ENCODE measurements around the gene AFMID.

DNA sequence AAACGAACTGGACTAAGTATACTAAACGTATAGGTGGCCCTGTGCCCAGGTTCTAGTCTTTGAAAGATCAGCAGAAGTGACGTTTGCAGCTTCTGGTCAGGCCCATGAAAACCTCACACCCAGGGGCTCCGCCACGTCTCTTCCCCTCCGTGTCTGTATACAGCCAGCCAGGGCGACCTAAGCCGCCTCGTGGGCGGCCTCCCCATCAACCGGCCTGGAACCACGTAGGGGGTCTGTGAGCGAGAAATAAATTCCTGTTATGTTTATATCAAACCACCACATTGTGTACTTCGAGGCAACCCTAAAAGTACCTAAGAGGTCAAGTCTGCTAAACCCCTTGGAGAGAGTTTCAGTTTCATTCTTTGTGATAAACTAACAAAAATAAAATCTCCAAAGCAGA, 7.1 kb upstream of the AFMID start:
- TF ChIP-seq ZFP69B (tag by site-specific recombination; IDR thresholded peaks at IDR 0.05) (no peak), ZBTB8A (tag by site-specific recombination; IDR thresholded peaks at IDR 0.05) (no peak), ZNF350 (tag by site-specific recombination; IDR thresholded peaks at IDR 0.05) (no peak), ZNF677 (tag by site-specific recombination; IDR thresholded peaks at IDR 0.05) (no peak), ZNF292 (tag by site-specific recombination; IDR thresholded peaks at IDR 0.05; ENCODE audit: borderline replicate concordance, low read depth) (no peak), ZNF175 (tag by site-specific recombination; IDR thresholded peaks at IDR 0.05) (no peak), ZNF843 (tag by site-specific recombination; IDR thresholded peaks at IDR 0.05) (no peak)
- TF ChIP-seq, protein P1, sequence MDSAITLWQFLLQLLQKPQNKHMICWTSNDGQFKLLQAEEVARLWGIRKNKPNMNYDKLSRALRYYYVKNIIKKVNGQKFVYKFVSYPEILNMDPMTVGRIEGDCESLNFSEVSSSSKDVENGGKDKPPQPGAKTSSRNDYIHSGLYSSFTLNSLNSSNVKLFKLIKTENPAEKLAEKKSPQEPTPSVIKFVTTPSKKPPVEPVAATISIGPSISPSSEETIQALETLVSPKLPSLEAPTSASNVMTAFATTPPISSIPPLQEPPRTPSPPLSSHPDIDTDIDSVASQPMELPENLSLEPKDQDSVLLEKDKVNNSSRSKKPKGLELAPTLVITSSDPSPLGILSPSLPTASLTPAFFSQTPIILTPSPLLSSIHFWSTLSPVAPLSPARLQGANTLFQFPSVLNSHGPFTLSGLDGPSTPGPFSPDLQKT (IDR thresholded peaks at IDR 0.05; ENCODE audit: borderline replicate concordance, low read depth, low read length), result no peak
- TF ChIP-seq, protein P2, sequence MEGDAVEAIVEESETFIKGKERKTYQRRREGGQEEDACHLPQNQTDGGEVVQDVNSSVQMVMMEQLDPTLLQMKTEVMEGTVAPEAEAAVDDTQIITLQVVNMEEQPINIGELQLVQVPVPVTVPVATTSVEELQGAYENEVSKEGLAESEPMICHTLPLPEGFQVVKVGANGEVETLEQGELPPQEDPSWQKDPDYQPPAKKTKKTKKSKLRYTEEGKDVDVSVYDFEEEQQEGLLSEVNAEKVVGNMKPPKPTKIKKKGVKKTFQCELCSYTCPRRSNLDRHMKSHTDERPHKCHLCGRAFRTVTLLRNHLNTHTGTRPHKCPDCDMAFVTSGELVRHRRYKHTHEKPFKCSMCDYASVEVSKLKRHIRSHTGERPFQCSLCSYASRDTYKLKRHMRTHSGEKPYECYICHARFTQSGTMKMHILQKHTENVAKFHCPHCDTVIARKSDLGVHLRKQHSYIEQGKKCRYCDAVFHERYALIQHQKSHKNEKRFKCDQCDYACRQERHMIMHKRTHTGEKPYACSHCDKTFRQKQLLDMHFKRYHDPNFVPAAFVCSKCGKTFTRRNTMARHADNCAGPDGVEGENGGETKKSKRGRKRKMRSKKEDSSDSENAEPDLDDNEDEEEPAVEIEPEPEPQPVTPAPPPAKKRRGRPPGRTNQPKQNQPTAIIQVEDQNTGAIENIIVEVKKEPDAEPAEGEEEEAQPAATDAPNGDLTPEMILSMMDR (tag by site-specific recombination; IDR thresholded peaks at IDR 0.05), result no peak
- TF ChIP-seq, protein P3, sequence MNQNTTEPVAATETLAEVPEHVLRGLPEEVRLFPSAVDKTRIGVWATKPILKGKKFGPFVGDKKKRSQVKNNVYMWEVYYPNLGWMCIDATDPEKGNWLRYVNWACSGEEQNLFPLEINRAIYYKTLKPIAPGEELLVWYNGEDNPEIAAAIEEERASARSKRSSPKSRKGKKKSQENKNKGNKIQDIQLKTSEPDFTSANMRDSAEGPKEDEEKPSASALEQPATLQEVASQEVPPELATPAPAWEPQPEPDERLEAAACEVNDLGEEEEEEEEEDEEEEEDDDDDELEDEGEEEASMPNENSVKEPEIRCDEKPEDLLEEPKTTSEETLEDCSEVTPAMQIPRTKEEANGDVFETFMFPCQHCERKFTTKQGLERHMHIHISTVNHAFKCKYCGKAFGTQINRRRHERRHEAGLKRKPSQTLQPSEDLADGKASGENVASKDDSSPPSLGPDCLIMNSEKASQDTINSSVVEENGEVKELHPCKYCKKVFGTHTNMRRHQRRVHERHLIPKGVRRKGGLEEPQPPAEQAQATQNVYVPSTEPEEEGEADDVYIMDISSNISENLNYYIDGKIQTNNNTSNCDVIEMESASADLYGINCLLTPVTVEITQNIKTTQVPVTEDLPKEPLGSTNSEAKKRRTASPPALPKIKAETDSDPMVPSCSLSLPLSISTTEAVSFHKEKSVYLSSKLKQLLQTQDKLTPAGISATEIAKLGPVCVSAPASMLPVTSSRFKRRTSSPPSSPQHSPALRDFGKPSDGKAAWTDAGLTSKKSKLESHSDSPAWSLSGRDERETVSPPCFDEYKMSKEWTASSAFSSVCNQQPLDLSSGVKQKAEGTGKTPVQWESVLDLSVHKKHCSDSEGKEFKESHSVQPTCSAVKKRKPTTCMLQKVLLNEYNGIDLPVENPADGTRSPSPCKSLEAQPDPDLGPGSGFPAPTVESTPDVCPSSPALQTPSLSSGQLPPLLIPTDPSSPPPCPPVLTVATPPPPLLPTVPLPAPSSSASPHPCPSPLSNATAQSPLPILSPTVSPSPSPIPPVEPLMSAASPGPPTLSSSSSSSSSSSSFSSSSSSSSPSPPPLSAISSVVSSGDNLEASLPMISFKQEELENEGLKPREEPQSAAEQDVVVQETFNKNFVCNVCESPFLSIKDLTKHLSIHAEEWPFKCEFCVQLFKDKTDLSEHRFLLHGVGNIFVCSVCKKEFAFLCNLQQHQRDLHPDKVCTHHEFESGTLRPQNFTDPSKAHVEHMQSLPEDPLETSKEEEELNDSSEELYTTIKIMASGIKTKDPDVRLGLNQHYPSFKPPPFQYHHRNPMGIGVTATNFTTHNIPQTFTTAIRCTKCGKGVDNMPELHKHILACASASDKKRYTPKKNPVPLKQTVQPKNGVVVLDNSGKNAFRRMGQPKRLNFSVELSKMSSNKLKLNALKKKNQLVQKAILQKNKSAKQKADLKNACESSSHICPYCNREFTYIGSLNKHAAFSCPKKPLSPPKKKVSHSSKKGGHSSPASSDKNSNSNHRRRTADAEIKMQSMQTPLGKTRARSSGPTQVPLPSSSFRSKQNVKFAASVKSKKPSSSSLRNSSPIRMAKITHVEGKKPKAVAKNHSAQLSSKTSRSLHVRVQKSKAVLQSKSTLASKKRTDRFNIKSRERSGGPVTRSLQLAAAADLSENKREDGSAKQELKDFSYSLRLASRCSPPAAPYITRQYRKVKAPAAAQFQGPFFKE (tag by site-specific recombination; IDR thresholded peaks at IDR 0.05; ENCODE audit: borderline replicate concordance), result no peak
